CD14-positive monocyte (primary cell): Measurements from ENCODE around the gene SS18L1. TPM values are rescaled to one million over a fixed set of nuclear protein-coding genes. Genes with fewer than 3 reads are reported as not detected.

Experiments used
- DNase-seq, 3 donors: peaks; one replicate each; pipeline ENCODE4 v3.0.0-alpha.2; 2011 to 2022
- H2AFZ ChIP-seq: 2 replicates; pipeline ENCODE4 v1.6.0; 2012; ENCODE audit warnings: mild to moderate bottlenecking, low read depth, low read length, inconsistent platforms; ENCODE audit not compliant: insufficient read depth, poor library complexity, severe bottlenecking
- H3K27ac ChIP-seq, 2 donors: 1 replicate in 1 of 2; 2 replicates in 1 of 2; pipeline ENCODE4 v1.5.1; 2012 to 2013; ENCODE audit warnings: low read length in 2 of 2, control low read depth in 1 of 2, inconsistent platforms in 1 of 2, low read depth in 1 of 2, mild to moderate bottlenecking in 1 of 2
- H3K27me3 ChIP-seq, 2 donors: one replicate each; pipeline versions ENCODE4 v1.6.0 to v1.6.1; 2011 to 2013; ENCODE audit warnings: low read length in 2 of 2; ENCODE audit not compliant: control insufficient read depth in 2 of 2, insufficient read depth in 2 of 2
- H3K36me3 ChIP-seq, 2 donors: replicated peaks in 1 of 2; 1 replicate in 1 of 2; 2 replicates in 1 of 2; pipeline versions ENCODE4 v1.5.1 to v1.6.1; 2012 to 2013; ENCODE audit warnings: low read length in 2 of 2, control low read depth in 1 of 2, inconsistent platforms in 1 of 2, mild to moderate bottlenecking in 1 of 2; ENCODE audit not compliant: insufficient read depth in 2 of 2, control insufficient read depth in 1 of 2
- H3K4me1 ChIP-seq, 2 donors: 1 replicate in 1 of 2; 2 replicates in 1 of 2; pipeline versions ENCODE4 v1.5.1 to v1.6.1; 2012 to 2013; ENCODE audit warnings: low read length in 2 of 2, control low read depth in 1 of 2, inconsistent platforms in 1 of 2, mild to moderate bottlenecking in 1 of 2, moderate library complexity in 1 of 2; ENCODE audit not compliant: insufficient read depth in 2 of 2, control insufficient read depth in 1 of 2
- H3K4me2 ChIP-seq: replicated peaks from 2 replicates; pipeline ENCODE3; 2012; ENCODE audit warnings: low read length, moderate library complexity, mild to moderate bottlenecking; ENCODE audit not compliant: poor library complexity, severe bottlenecking; ENCODE audit errors: extremely low read depth
- H3K4me3 ChIP-seq, 3 experiments: fragments of 200-600 bp in 1 of 3; sonication (generic) in 1 of 3; replicated peaks in 1 of 3; 1 replicate in 2 of 3; 2 replicates in 1 of 3; pipeline ENCODE4 v1.5.1; 2011 to 2013; ENCODE audit warnings: low read length in 3 of 3, mild to moderate bottlenecking in 3 of 3, control low read depth in 2 of 3, low read depth in 2 of 3, inconsistent platforms in 1 of 3, moderate library complexity in 1 of 3
- H3K79me2 ChIP-seq: 2 replicates; pipeline ENCODE4 v1.6.0; 2012; ENCODE audit warnings: mild to moderate bottlenecking, control low read depth, inconsistent platforms, low read length, moderate library complexity; ENCODE audit not compliant: insufficient read depth
- H3K9ac ChIP-seq: 2 replicates; pipeline ENCODE4 v1.6.0; 2017; ENCODE audit warnings: low read length, mild to moderate bottlenecking; ENCODE audit not compliant: insufficient read depth, poor library complexity, severe bottlenecking
- H3K9me3 ChIP-seq, 2 donors: replicated peaks in 1 of 2; 1 replicate in 1 of 2; 2 replicates in 1 of 2; pipeline versions ENCODE4 v1.5.1 to v1.6.1; 2012 to 2013; ENCODE audit warnings: low read length in 2 of 2, control low read depth in 1 of 2; ENCODE audit not compliant: control insufficient read depth in 1 of 2, insufficient read depth in 1 of 2
- H4K20me1 ChIP-seq: 2 replicates; pipeline ENCODE4 v1.6.0; 2012; ENCODE audit warnings: mild to moderate bottlenecking, low read length, control low read depth, moderate library complexity; ENCODE audit not compliant: insufficient read depth
- H3K27ac Mint-ChIP-seq, 7 donors: one replicate each; pipeline ENCODE4 v1.8.0; 2020; ENCODE audit warnings: mild to moderate bottlenecking in 7 of 7, mixed read lengths in 7 of 7, moderate library complexity in 6 of 7, inconsistent platforms in 2 of 7
- H3K27me3 Mint-ChIP-seq, 3 donors: one replicate each; pipeline ENCODE4 v1.8.0; 2021 to 2022; ENCODE audit warnings: low read depth in 3 of 3, mild to moderate bottlenecking in 3 of 3, mixed read lengths in 3 of 3, moderate library complexity in 3 of 3, inconsistent platforms in 1 of 3
- H3K36me3 Mint-ChIP-seq, 2 donors: one replicate each; pipeline ENCODE4 v1.8.0; 2020; ENCODE audit warnings: mixed read lengths in 2 of 2, inconsistent platforms in 1 of 2, mild to moderate bottlenecking in 1 of 2
- H3K4me1 Mint-ChIP-seq: one replicate; pipeline ENCODE4 v1.8.0; 2020; ENCODE audit warnings: mild to moderate bottlenecking, mixed read lengths
- H3K4me3 Mint-ChIP-seq, 2 donors: one replicate each; pipeline ENCODE4 v1.8.0; 2020; ENCODE audit warnings: mild to moderate bottlenecking in 2 of 2, mixed read lengths in 2 of 2, moderate library complexity in 1 of 2
- H3K9me3 Mint-ChIP-seq, 7 donors: one replicate each; pipeline ENCODE4 v1.8.0; 2020 to 2022; ENCODE audit warnings: mixed read lengths in 7 of 7, mild to moderate bottlenecking in 6 of 7, moderate library complexity in 6 of 7, inconsistent platforms in 2 of 7
- CTCF ChIP-seq: fragments of 200-600 bp; IDR thresholded peaks from one replicate; pipeline ENCODE4 v1.8.0; 2022; ENCODE audit warnings: antibody characterized with exemption, mild to moderate bottlenecking
- WGBS: methylation state at CpG from one replicate; pipeline ENCODE4 v1.1.5; 2013; ENCODE audit warnings: missing lambda C conversion rate; ENCODE audit not compliant: insufficient coverage; 5-methylcytosine and 5-hydroxymethylcytosine counted together
- intact Hi-C, 2 donors: fragments of 100-400 bp; cut with micrococcal nuclease; formaldehyde crosslinking; loops; one replicate each; pipeline versions ENCODE4 v1.15.0 to v1.15.1; 2023
- polyA plus RNA-seq, 3 donors: library from polyadenylated mRNA; depleted of rRNA in 1 of 3; unstranded in 2 of 3; stranded (reverse) in 1 of 3; fragments of 300-500 nt in 2 of 3; fragments of >200 nt in 1 of 3; fragmentation: Illumina TruSeq in 2 of 3; gene quantifications; 1 replicate in 2 of 3; 2 replicates in 1 of 3; pipeline ENCODE4 v1.2.3, GENCODE V29; 2012 to 2021

SS18L1 gene
- polyA plus RNA-seq, 3 donors: 0.75 to 16.5 (median 1.1) TPM

- Mint-ChIP-seq H3K4me3 (no peak overlapping the region), H3K27ac (peak overlapping the region in 3 of 7 donors; percentile 41 to 60 (median 44))
These were observed 20.6 kb downstream of the SS18L1 start for GRCh38 chr20:62163986-62164762.

More at GRCh38 chr20:62163986-62164762, 20.6 kb downstream of the SS18L1 start:
- Mint-ChIP-seq H3K9me3 (no peaks in the 10 kb centered on the region), H3K4me1 (no peaks in the 10 kb centered on the region), H3K36me3 (peaks cover 62 to 91% of the 10 kb centered on the region in 2 donors), H3K27me3 (peaks cover 0 to 2% (median 0%) of the 10 kb centered on the region in 3 donors)
- no peak overlapping the region for H2AFZ ChIP-seq
- H3K27me3 ChIP-seq: no peaks in the 10 kb centered on the region
- no peaks in the 10 kb centered on the region for H4K20me1 ChIP-seq
- H3K9me3 ChIP-seq: no peaks in the 10 kb centered on the region
- 94% methylated on average over 20 of the region's 29 CpGs for WGBS
- intact Hi-C loops: no loop called here
- no peak overlapping the region for H3K4me3 ChIP-seq
- peaks cover 60 to 88% of the 10 kb centered on the region in 2 donors for H3K36me3 ChIP-seq
- H3K27ac ChIP-seq: no peak overlapping the region
- H3K79me2 ChIP-seq: no peaks in the 10 kb centered on the region
- TF ChIP-seq CTCF: no peak
- no peaks in the 10 kb centered on the region for H3K4me1 ChIP-seq
- no peak overlapping the region for H3K9ac ChIP-seq
- no peak overlapping the region for H3K4me2 ChIP-seq
- DNase-seq: no peak
